ENCODE measurements around the gene GCKR. TPM values are rescaled to one million over a fixed set of nuclear protein-coding genes. Genes with fewer than 3 reads are reported as not detected.

The GCKR gene
- total RNA-seq, 4 donors from 2014 or later = 0.56 to 1.0 (median 0.64) TPM; not detected in 1

GRCh38 chr2:27559228-27559627 is 62.6 kb downstream of the GCKR start:
- WGBS = 89% methylated on average over 2 of the region's 2 CpGs
- TF ChIP-seq POLR2AphosphoS5 (IDR thresholded peaks at IDR 0.05) (no peak), POLR2A (IDR thresholded peaks at IDR 0.05) (no peak), EP300 (IDR thresholded peaks at IDR 0.05) (no peak)
- TF ChIP-seq, protein P1, sequence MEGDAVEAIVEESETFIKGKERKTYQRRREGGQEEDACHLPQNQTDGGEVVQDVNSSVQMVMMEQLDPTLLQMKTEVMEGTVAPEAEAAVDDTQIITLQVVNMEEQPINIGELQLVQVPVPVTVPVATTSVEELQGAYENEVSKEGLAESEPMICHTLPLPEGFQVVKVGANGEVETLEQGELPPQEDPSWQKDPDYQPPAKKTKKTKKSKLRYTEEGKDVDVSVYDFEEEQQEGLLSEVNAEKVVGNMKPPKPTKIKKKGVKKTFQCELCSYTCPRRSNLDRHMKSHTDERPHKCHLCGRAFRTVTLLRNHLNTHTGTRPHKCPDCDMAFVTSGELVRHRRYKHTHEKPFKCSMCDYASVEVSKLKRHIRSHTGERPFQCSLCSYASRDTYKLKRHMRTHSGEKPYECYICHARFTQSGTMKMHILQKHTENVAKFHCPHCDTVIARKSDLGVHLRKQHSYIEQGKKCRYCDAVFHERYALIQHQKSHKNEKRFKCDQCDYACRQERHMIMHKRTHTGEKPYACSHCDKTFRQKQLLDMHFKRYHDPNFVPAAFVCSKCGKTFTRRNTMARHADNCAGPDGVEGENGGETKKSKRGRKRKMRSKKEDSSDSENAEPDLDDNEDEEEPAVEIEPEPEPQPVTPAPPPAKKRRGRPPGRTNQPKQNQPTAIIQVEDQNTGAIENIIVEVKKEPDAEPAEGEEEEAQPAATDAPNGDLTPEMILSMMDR (IDR thresholded peaks at IDR 0.05) = no peak

DNA sequence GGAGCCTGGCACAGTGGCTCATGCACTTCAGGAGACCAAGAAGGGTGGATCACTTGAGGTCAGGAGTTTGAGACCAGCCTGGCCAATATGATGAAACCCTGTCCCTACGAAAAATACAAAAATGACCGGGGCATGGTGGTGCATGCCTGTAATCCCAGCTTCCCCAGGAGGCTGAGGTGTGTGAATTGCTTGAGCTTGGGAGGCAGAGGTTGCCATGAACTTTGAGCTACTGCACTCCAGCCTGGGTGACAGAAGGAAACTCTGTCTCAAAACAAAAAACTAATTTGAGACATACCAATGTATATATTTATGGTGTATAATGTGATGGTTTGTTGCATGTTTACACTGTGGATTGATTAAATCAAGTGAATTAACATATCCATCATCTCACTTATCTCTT is 64.4 kb downstream of the GCKR start:
- 47% methylated on average over 2 of the region's 2 CpGs for WGBS
- no peak for TF ChIP-seq EP300 (IDR thresholded peaks at IDR 0.05)
- Histone ChIP-seq H3K4me3 (no peak overlapping the region), H3K36me3 (no peaks in the 10 kb centered on the region), H3K27me3 (peaks cover 9% of the 10 kb centered on the region), H3K4me1 (no peaks in the 10 kb centered on the region), H3K9me3 (no peaks in the 10 kb centered on the region), H3K27ac (no peak overlapping the region)
- DNase-seq (ENCODE audit: low spot score in 2 of 2) = no peak

More at GRCh38 chr2:27559228-27559627, 62.6 kb downstream of the GCKR start:
- H3K36me3 ChIP-seq = no peaks in the 10 kb centered on the region
- DNase-seq (ENCODE audit: low spot score in 2 of 2) = no peak
- H3K4me3 ChIP-seq = no peak overlapping the region
- peaks cover 6% of the 10 kb centered on the region for H3K27me3 ChIP-seq
- H3K9me3 ChIP-seq = no peaks in the 10 kb centered on the region
- H3K27ac ChIP-seq = no peak overlapping the region
- no peaks in the 10 kb centered on the region for H3K4me1 ChIP-seq

DNA sequence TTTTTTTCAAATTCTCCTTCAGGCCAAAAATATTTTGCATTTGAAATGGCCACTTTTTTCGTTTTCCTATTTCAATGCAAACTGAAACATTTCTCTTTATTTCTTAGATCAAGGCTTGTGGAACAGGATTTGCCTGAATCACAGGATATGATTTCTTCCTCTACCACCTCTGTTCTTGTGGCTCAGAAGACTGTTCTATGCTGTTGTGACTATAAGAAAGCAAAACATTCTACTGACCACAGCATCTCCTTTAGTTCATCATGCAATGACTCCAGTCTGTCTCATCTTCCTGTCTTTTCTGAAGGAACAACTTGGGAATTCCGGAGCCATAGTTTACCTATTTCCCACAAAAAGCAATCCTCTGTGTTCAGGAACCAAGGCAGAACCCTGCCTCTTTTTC is 70.0 kb downstream of the GCKR start:
- Histone ChIP-seq H3K4me1 (no peaks in the 10 kb centered on the region), H3K27ac (no peak overlapping the region), H3K36me3 (no peaks in the 10 kb centered on the region), H3K4me3 (no peak overlapping the region), H3K27me3 (peaks cover 26% of the 10 kb centered on the region), H3K9me3 (no peaks in the 10 kb centered on the region)
- no peak for DNase-seq (ENCODE audit: low spot score in 2 of 2)
- WGBS = 56% methylated on average over 2 of the region's 2 CpGs
- TF ChIP-seq, protein P1 (IDR thresholded peaks at IDR 0.05) = no peak
- TF ChIP-seq EP300 (IDR thresholded peaks at IDR 0.05) (no peak), POLR2A (IDR thresholded peaks at IDR 0.05) (no peak), POLR2AphosphoS5 (IDR thresholded peaks at IDR 0.05) (no peak)

GRCh38 chr2:27569398-27569797 is 72.8 kb downstream of the GCKR start:
- Histone ChIP-seq H3K27me3 (peaks cover 24% of the 10 kb centered on the region), H3K4me3 (no peak overlapping the region), H3K36me3 (no peaks in the 10 kb centered on the region), H3K4me1 (no peaks in the 10 kb centered on the region), H3K9me3 (peaks cover 3% of the 10 kb centered on the region), H3K27ac (no peak overlapping the region)
- WGBS = 57% methylated on average over 2 of the region's 2 CpGs
- TF ChIP-seq, protein P1 (IDR thresholded peaks at IDR 0.05) = no peak
- TF ChIP-seq POLR2A (IDR thresholded peaks at IDR 0.05) (no peak), POLR2AphosphoS5 (IDR thresholded peaks at IDR 0.05) (no peak), EP300 (IDR thresholded peaks at IDR 0.05) (no peak)
- no peak for DNase-seq (ENCODE audit: low spot score in 2 of 2)

DNA sequence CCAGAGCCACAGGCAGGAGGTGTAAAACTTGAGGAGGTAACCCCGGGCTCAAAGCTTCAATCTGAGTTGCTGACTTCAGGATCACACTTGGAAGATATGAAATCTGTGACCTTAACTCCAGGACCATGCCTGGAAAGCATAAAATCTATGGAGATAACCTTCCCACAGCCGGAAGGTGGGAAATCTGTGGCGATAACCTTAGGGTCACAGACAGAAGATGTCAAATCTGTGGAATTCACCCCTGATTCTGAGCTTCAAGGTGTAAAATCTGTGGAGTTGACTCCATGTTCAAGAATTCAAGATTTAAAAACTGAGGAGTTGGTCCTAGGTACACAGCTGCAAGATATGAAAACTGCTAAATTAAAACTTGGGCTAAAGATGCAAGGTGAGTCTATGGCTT is 74.6 kb downstream of the GCKR start:
- WGBS = 62% methylated on average over 3 of the region's 3 CpGs
- H3K9me3 ChIP-seq = peaks cover 11% of the 10 kb centered on the region
- peaks cover 22% of the 10 kb centered on the region for H3K27me3 ChIP-seq
- H3K4me1 ChIP-seq = no peaks in the 10 kb centered on the region
- no peak overlapping the region for H3K4me3 ChIP-seq
- H3K27ac ChIP-seq = no peak overlapping the region
- no peak for DNase-seq (ENCODE audit: low spot score in 2 of 2)
- TF ChIP-seq, protein P1 (IDR thresholded peaks at IDR 0.05) = no peak
- no peak for TF ChIP-seq POLR2A (IDR thresholded peaks at IDR 0.05)
- TF ChIP-seq POLR2AphosphoS5 (IDR thresholded peaks at IDR 0.05) = no peak
- no peak for TF ChIP-seq EP300 (IDR thresholded peaks at IDR 0.05)
- H3K36me3 ChIP-seq = no peaks in the 10 kb centered on the region

DNA sequence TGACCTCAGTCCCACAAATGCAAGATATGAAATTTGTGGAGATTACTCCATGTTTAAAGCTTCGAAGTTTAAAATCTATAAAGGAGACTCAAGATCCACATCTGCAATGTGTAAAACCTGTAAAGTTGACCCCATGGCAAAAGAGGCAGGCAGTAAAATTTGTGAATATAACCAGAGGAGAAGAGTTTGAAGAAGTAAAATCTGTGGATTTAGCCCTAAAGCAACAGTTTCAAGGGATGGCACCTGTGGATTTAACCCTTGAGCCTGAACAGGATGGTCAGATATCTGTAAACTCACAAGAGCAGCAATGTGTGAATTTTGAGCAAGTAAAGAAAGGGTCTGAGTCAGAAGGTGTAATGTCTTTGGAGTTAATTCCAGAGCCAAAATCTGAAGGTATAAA is 75.0 kb downstream of the GCKR start:
- no peak overlapping the region for H3K27ac ChIP-seq
- no peak overlapping the region for H3K4me3 ChIP-seq
- H3K4me1 ChIP-seq = no peaks in the 10 kb centered on the region
- no peak for DNase-seq (ENCODE audit: low spot score in 2 of 2)
- H3K36me3 ChIP-seq = no peaks in the 10 kb centered on the region
- TF ChIP-seq POLR2A (IDR thresholded peaks at IDR 0.05) (no peak), EP300 (IDR thresholded peaks at IDR 0.05) (no peak), POLR2AphosphoS5 (IDR thresholded peaks at IDR 0.05) (no peak)
- TF ChIP-seq, protein P1 (IDR thresholded peaks at IDR 0.05) = no peak
- WGBS = 81% methylated on average over 1 of the region's 1 CpG
- H3K9me3 ChIP-seq = peaks cover 11% of the 10 kb centered on the region
- H3K27me3 ChIP-seq = peaks cover 22% of the 10 kb centered on the region

All from suprapubic skin (tissue), 4 donors.